Loucy (cell line): ENCODE results near the gene RPL6.

ENCODE experiments used
- H2AFZ ChIP-seq: fragments of 200-600 bp; sonication (generic); 2 replicates; pipeline ENCODE4 v1.6.0; 2016; ENCODE audit warnings: antibody characterized with exemption, mild to moderate bottlenecking, low read length, moderate library complexity
- H3F3A ChIP-seq: fragments of 200-600 bp; 2 replicates; pipeline ENCODE4 v1.6.0; 2016; ENCODE audit warnings: antibody characterized with exemption, low read depth, mild to moderate bottlenecking
- H3K27me3 ChIP-seq: fragments of 200-600 bp; sonication (generic); 2 replicates; pipeline ENCODE4 v1.6.1; 2014; ENCODE audit warnings: low read length, mild to moderate bottlenecking; ENCODE audit not compliant: insufficient read depth, poor library complexity, severe bottlenecking
- H3K36me3 ChIP-seq: fragments of 200-600 bp; sonication (generic); 2 replicates; pipeline ENCODE4 v1.6.1; 2016; ENCODE audit warnings: low read length; ENCODE audit not compliant: insufficient read depth
- H3K4me1 ChIP-seq: fragments of 200-600 bp; sonication (generic); 2 replicates; pipeline ENCODE4 v1.5.1; 2014; ENCODE audit warnings: low read length, mild to moderate bottlenecking; ENCODE audit not compliant: insufficient read depth, poor library complexity, severe bottlenecking
- H3K4me2 ChIP-seq: fragments of 200-600 bp; sonication (generic); 2 replicates; pipeline ENCODE4 v1.6.0; 2014; ENCODE audit warnings: antibody characterized with exemption, low read length, low read depth, mild to moderate bottlenecking; ENCODE audit not compliant: poor library complexity, severe bottlenecking
- H3K4me3 ChIP-seq: fragments of 200-600 bp; sonication (generic); 2 replicates; pipeline ENCODE4 v1.5.1; 2014; ENCODE audit warnings: low read length, mild to moderate bottlenecking, mixed read lengths; ENCODE audit not compliant: poor library complexity, severe bottlenecking
- H3K79me2 ChIP-seq: fragments of 200-600 bp; sonication (generic); 2 replicates; pipeline ENCODE4 v1.6.1; 2014; ENCODE audit warnings: low read length; ENCODE audit not compliant: insufficient read depth
- H3K9ac ChIP-seq: fragments of 200-600 bp; sonication (generic); 2 replicates; pipeline ENCODE4 v1.6.0; 2014; ENCODE audit warnings: mild to moderate bottlenecking, low read depth, low read length, moderate library complexity; ENCODE audit not compliant: poor library complexity, severe bottlenecking
- H3K9me2 ChIP-seq: fragments of 200-600 bp; sonication (generic); replicated peaks from 2 replicates; pipeline ENCODE4 v1.6.1; 2016; ENCODE audit warnings: low read depth, low read length, mixed read lengths
- H3K9me3 ChIP-seq: fragments of 200-600 bp; sonication (generic); 2 replicates; pipeline ENCODE4 v1.6.1; 2014; ENCODE audit warnings: mild to moderate bottlenecking, antibody characterized with exemption, low read length, low read depth; ENCODE audit not compliant: insufficient read depth
- H4K20me1 ChIP-seq: fragments of 200-600 bp; sonication (generic); 2 replicates; pipeline ENCODE4 v1.6.0; 2014; ENCODE audit warnings: antibody characterized with exemption, low read length, mild to moderate bottlenecking; ENCODE audit not compliant: insufficient read depth, poor library complexity, severe bottlenecking
- CTCF ChIP-seq: fragments of 200-600 bp; sonication (generic); conservative IDR thresholded peaks from 2 replicates; pipeline ENCODE4 v1.5.1; 2014; ENCODE audit warnings: mild to moderate bottlenecking, antibody characterized with exemption, low read length
- EZH2phosphoT487 ChIP-seq: fragments of 200-600 bp; IDR thresholded peaks from 2 replicates; pipeline ENCODE4 v1.6.1; 2018; ENCODE audit warnings: antibody characterized with exemption, mild to moderate bottlenecking, moderate library complexity, borderline replicate concordance

The RPL6 gene

GRCh38 chr12:112380663-112381405, 28.6 kb downstream of the RPL6 start:
- H3K4me2 ChIP-seq: peak overlapping the region; percentile 98
- peak overlapping the region; percentile 98 for H3K4me3 ChIP-seq
- peak overlapping the region; percentile 100 for H2AFZ ChIP-seq
- no peaks in the 10 kb centered on the region for H3F3A ChIP-seq
- TF ChIP-seq CTCF (no peak), EZH2phosphoT487 (no peak)
- H3K36me3 ChIP-seq: no peaks in the 10 kb centered on the region
- no peaks in the 10 kb centered on the region for H3K27me3 ChIP-seq
- no peaks in the 10 kb centered on the region for H3K9me2 ChIP-seq
- peaks cover 26% of the 10 kb centered on the region for H3K4me1 ChIP-seq
- H4K20me1 ChIP-seq: peaks cover 50% of the 10 kb centered on the region
- H3K79me2 ChIP-seq: peaks cover 58% of the 10 kb centered on the region
- peak overlapping the region; percentile 86 for H3K9ac ChIP-seq
- H3K9me3 ChIP-seq: no peaks in the 10 kb centered on the region

- no peaks in the 10 kb centered on the region for H3K9me2 ChIP-seq
Measured at GRCh38 chr12:112375105-112375504, 34.3 kb downstream of the RPL6 start.

GRCh38 chr12:112374166-112374740, 35.2 kb downstream of the RPL6 start:
- TF ChIP-seq CTCF (no peak), EZH2phosphoT487 (no peak)
- no peak overlapping the region for H3K4me3 ChIP-seq
- no peak overlapping the region for H3K4me2 ChIP-seq
- peaks cover 95% of the 10 kb centered on the region for H3K79me2 ChIP-seq
- no peak overlapping the region for H2AFZ ChIP-seq
- peaks cover 51% of the 10 kb centered on the region for H4K20me1 ChIP-seq
- H3K9me2 ChIP-seq: no peaks in the 10 kb centered on the region
- no peaks in the 10 kb centered on the region for H3K27me3 ChIP-seq
- no peaks in the 10 kb centered on the region for H3F3A ChIP-seq
- no peak overlapping the region for H3K9ac ChIP-seq
- H3K36me3 ChIP-seq: no peaks in the 10 kb centered on the region
- peaks cover 3% of the 10 kb centered on the region for H3K4me1 ChIP-seq
- no peaks in the 10 kb centered on the region for H3K9me3 ChIP-seq

More at GRCh38 chr12:112375105-112375504, 34.3 kb downstream of the RPL6 start:
- TF ChIP-seq CTCF (no peak), EZH2phosphoT487 (no peak)
- H3K79me2 ChIP-seq: peaks cover 95% of the 10 kb centered on the region
- H3K27me3 ChIP-seq: no peaks in the 10 kb centered on the region
- H3K4me3 ChIP-seq: no peak overlapping the region
- no peaks in the 10 kb centered on the region for H3K36me3 ChIP-seq
- H3K9me3 ChIP-seq: no peaks in the 10 kb centered on the region
- no peak overlapping the region for H2AFZ ChIP-seq
- peaks cover 8% of the 10 kb centered on the region for H3K4me1 ChIP-seq
- no peak overlapping the region for H3K4me2 ChIP-seq
- no peak overlapping the region for H3K9ac ChIP-seq
- H4K20me1 ChIP-seq: peaks cover 60% of the 10 kb centered on the region
- H3F3A ChIP-seq: no peaks in the 10 kb centered on the region
